Measurements from ENCODE around the gene PDE8A. TPM values are rescaled to one million over a fixed set of nuclear protein-coding genes. Genes with fewer than 3 reads are reported as not detected.

PDE8A gene
- total and polyA plus RNA-seq, 2 experiments from 2014 or later = 5.6 to 7.5 TPM

DNA sequence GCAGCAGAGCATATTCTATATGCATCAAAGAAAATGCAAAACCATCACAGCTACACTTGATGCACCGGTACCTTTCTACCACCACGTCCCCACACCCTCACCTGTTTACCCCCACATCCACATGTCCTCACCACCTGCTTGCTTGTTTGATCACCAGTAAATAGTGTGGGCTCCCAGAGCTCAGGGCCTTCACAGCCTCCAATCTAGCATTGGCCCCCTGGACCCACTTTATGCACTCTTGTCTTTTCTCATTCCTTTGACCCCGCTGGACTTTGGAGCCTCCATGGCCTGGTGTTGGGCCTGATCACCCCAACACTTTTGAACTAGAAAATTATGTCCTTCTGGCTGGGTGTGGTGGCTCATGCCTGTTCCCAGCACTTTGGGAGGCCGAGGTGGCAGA lies 190.1 kb downstream of the PDE8A start:
- no peak overlapping the region for H3K4me3 ChIP-seq
- Mint-ChIP-seq H3K36me3 (ENCODE audit: low read depth) (peaks cover 19% of the 10 kb centered on the region), H3K4me1 (peaks cover 5% of the 10 kb centered on the region; the same call in 2 of the 3 replicates), H3K4me3 (no peak overlapping the region), H3K27me3 (ENCODE audit: insufficient read depth, low read depth, poor library complexity) (peaks cover 5% of the 10 kb centered on the region), H3K9me3 (peaks cover 40% of the 10 kb centered on the region), H3K27ac (no peak overlapping the region)
- no peaks in the 10 kb centered on the region for H3F3A ChIP-seq (replicated peaks; ENCODE audit: low read depth)
- TF ChIP-seq, protein P1, sequence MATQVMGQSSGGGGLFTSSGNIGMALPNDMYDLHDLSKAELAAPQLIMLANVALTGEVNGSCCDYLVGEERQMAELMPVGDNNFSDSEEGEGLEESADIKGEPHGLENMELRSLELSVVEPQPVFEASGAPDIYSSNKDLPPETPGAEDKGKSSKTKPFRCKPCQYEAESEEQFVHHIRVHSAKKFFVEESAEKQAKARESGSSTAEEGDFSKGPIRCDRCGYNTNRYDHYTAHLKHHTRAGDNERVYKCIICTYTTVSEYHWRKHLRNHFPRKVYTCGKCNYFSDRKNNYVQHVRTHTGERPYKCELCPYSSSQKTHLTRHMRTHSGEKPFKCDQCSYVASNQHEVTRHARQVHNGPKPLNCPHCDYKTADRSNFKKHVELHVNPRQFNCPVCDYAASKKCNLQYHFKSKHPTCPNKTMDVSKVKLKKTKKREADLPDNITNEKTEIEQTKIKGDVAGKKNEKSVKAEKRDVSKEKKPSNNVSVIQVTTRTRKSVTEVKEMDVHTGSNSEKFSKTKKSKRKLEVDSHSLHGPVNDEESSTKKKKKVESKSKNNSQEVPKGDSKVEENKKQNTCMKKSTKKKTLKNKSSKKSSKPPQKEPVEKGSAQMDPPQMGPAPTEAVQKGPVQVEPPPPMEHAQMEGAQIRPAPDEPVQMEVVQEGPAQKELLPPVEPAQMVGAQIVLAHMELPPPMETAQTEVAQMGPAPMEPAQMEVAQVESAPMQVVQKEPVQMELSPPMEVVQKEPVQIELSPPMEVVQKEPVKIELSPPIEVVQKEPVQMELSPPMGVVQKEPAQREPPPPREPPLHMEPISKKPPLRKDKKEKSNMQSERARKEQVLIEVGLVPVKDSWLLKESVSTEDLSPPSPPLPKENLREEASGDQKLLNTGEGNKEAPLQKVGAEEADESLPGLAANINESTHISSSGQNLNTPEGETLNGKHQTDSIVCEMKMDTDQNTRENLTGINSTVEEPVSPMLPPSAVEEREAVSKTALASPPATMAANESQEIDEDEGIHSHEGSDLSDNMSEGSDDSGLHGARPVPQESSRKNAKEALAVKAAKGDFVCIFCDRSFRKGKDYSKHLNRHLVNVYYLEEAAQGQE (IDR thresholded peaks at IDR 0.05; ENCODE audit: unreplicated experiment) = no peak
- TF ChIP-seq JUNB (IDR thresholded peaks at IDR 0.05; ENCODE audit: unreplicated experiment) = no peak
- no peak overlapping the region for H3K27ac ChIP-seq (ENCODE audit: low read depth)
- H3K36me3 ChIP-seq (ENCODE audit: insufficient read depth) = 0 out of 2 replicates have a peak, but pooled peaks cover 3% of the 10 kb centered on the region
- no peaks in the 10 kb centered on the region for H3K79me2 ChIP-seq (replicated peaks; ENCODE audit: insufficient read depth)
- H2AFZ ChIP-seq = no peak overlapping the region
- no peaks in the 10 kb centered on the region for H3K9me2 ChIP-seq (ENCODE audit: insufficient read depth)
- no peak overlapping the region for H3K4me2 ChIP-seq
- DNase-seq (ENCODE audit: low spot score) (no peak), ATAC-seq (no peak)
- H3K27me3 ChIP-seq (ENCODE audit: insufficient read depth) = no peaks in the 10 kb centered on the region
- H4K20me1 ChIP-seq (replicated peaks; ENCODE audit: insufficient read depth) = no peaks in the 10 kb centered on the region
- 0 out of 2 replicates have a peak, but pooled peaks cover 4% of the 10 kb centered on the region for H3K4me1 ChIP-seq (ENCODE audit: insufficient read depth)

DNA sequence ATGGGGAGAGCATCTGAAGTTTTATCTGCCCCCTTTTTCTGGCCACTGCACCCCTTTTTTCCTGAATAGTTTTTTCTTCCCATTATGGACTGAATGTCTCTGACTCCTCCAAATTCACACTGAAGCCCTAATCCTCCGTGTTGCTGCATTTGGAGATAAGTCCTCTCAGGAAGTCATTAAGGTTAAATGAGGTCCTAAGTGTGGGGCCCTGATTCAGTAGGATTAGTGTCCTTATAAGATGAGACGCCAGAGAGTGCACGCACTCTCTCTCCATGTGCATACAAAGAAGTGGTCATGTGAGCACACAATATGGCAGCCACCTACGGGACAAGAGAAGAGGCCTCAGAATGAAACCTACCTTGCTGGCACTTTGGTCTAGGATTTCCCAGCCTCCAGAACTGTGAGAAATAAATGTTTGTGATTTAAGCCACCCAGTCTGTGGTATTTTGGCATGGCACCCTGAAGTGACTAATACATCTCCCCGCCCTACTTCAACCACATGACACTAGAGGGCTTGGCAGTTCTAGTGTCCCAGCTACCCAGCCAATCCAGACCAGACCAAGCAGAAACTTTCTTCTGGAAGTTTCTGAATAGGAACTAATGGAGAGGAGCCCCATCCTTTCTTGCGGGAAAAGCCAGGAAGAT lies 191.3 kb downstream of the PDE8A start:
- Histone ChIP-seq H3K79me2 (replicated peaks; ENCODE audit: insufficient read depth) (no peaks in the 10 kb centered on the region), H3K27ac (ENCODE audit: low read depth) (no peak overlapping the region), H3F3A (replicated peaks; ENCODE audit: low read depth) (no peaks in the 10 kb centered on the region), H3K4me3 (no peak overlapping the region), H4K20me1 (replicated peaks; ENCODE audit: insufficient read depth) (no peaks in the 10 kb centered on the region), H3K27me3 (ENCODE audit: insufficient read depth) (no peaks in the 10 kb centered on the region), H3K36me3 (ENCODE audit: insufficient read depth) (0 out of 2 replicates have a peak, but pooled peaks cover 3% of the 10 kb centered on the region), H2AFZ (no peak overlapping the region), H3K4me2 (no peak overlapping the region), H3K9me2 (ENCODE audit: insufficient read depth) (no peaks in the 10 kb centered on the region), H3K4me1 (ENCODE audit: insufficient read depth) (0 out of 2 replicates have a peak, but pooled peaks cover 4% of the 10 kb centered on the region)
- Mint-ChIP-seq H3K27ac (no peak overlapping the region), H3K4me3 (no peak overlapping the region), H3K27me3 (ENCODE audit: insufficient read depth, low read depth, poor library complexity) (peaks cover 5% of the 10 kb centered on the region), H3K36me3 (ENCODE audit: low read depth) (peaks cover 19% of the 10 kb centered on the region), H3K4me1 (0 out of 3 replicates have a peak, but pooled peaks cover 2% of the 10 kb centered on the region), H3K9me3 (peaks cover 40% of the 10 kb centered on the region)
- no peak for DNase-seq (ENCODE audit: low spot score)
- ATAC-seq = no peak
- TF ChIP-seq, protein P2, sequence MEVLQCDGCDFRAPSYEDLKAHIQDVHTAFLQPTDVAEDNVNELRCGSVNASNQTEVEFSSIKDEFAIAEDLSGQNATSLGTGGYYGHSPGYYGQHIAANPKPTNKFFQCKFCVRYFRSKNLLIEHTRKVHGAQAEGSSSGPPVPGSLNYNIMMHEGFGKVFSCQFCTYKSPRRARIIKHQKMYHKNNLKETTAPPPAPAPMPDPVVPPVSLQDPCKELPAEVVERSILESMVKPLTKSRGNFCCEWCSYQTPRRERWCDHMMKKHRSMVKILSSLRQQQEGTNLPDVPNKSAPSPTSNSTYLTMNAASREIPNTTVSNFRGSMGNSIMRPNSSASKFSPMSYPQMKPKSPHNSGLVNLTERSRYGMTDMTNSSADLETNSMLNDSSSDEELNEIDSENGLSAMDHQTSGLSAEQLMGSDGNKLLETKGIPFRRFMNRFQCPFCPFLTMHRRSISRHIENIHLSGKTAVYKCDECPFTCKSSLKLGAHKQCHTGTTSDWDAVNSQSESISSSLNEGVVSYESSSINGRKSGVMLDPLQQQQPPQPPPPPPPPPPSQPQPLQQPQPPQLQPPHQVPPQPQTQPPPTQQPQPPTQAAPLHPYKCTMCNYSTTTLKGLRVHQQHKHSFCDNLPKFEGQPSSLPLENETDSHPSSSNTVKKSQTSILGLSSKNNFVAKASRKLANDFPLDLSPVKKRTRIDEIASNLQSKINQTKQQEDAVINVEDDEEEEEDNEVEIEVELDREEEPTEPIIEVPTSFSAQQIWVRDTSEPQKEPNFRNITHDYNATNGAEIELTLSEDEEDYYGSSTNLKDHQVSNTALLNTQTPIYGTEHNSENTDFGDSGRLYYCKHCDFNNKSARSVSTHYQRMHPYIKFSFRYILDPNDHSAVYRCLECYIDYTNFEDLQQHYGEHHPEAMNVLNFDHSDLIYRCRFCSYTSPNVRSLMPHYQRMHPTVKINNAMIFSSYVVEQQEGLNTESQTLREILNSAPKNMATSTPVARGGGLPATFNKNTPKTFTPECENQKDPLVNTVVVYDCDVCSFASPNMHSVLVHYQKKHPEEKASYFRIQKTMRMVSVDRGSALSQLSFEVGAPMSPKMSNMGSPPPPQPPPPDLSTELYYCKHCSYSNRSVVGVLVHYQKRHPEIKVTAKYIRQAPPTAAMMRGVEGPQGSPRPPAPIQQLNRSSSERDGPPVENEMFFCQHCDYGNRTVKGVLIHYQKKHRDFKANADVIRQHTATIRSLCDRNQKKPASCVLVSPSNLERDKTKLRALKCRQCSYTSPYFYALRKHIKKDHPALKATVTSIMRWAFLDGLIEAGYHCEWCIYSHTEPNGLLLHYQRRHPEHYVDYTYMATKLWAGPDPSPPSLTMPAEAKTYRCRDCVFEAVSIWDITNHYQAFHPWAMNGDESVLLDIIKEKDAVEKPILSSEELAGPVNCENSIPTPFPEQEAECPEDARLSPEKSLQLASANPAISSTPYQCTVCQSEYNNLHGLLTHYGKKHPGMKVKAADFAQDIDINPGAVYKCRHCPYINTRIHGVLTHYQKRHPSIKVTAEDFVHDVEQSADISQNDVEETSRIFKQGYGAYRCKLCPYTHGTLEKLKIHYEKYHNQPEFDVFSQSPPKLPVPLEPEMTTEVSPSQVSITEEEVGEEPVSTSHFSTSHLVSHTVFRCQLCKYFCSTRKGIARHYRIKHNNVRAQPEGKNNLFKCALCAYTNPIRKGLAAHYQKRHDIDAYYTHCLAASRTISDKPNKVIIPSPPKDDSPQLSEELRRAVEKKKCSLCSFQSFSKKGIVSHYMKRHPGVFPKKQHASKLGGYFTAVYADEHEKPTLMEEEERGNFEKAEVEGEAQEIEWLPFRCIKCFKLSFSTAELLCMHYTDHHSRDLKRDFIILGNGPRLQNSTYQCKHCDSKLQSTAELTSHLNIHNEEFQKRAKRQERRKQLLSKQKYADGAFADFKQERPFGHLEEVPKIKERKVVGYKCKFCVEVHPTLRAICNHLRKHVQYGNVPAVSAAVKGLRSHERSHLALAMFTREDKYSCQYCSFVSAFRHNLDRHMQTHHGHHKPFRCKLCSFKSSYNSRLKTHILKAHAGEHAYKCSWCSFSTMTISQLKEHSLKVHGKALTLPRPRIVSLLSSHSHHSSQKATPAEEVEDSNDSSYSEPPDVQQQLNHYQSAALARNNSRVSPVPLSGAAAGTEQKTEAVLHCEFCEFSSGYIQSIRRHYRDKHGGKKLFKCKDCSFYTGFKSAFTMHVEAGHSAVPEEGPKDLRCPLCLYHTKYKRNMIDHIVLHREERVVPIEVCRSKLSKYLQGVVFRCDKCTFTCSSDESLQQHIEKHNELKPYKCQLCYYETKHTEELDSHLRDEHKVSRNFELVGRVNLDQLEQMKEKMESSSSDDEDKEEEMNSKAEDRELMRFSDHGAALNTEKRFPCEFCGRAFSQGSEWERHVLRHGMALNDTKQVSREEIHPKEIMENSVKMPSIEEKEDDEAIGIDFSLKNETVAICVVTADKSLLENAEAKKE (CRISPR knock-in tag; IDR thresholded peaks at IDR 0.05) = no peak
- TF ChIP-seq EZH2 (IDR thresholded peaks at IDR 0.05; ENCODE audit: low read depth, unreplicated experiment) = no peak
- TF ChIP-seq STAT1 (IDR thresholded peaks at IDR 0.05; ENCODE audit: unreplicated experiment) = no peak
- TF ChIP-seq, protein P3, sequence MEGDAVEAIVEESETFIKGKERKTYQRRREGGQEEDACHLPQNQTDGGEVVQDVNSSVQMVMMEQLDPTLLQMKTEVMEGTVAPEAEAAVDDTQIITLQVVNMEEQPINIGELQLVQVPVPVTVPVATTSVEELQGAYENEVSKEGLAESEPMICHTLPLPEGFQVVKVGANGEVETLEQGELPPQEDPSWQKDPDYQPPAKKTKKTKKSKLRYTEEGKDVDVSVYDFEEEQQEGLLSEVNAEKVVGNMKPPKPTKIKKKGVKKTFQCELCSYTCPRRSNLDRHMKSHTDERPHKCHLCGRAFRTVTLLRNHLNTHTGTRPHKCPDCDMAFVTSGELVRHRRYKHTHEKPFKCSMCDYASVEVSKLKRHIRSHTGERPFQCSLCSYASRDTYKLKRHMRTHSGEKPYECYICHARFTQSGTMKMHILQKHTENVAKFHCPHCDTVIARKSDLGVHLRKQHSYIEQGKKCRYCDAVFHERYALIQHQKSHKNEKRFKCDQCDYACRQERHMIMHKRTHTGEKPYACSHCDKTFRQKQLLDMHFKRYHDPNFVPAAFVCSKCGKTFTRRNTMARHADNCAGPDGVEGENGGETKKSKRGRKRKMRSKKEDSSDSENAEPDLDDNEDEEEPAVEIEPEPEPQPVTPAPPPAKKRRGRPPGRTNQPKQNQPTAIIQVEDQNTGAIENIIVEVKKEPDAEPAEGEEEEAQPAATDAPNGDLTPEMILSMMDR (conservative IDR thresholded peaks at IDR 0.05; ENCODE audit: low read depth in 2 of 2) = no peak
- TF ChIP-seq ZNF114 (CRISPR knock-in tag; IDR thresholded peaks at IDR 0.05) = no peak
